ENCODE measurements around the gene ROR2. TPM values are rescaled to one million over a fixed set of nuclear protein-coding genes. Genes with fewer than 3 reads are reported as not detected.

ROR2 gene
- total and polyA plus RNA-seq, 11 donors, result 0.18 to 9.0 (median 0.49) TPM

DNA sequence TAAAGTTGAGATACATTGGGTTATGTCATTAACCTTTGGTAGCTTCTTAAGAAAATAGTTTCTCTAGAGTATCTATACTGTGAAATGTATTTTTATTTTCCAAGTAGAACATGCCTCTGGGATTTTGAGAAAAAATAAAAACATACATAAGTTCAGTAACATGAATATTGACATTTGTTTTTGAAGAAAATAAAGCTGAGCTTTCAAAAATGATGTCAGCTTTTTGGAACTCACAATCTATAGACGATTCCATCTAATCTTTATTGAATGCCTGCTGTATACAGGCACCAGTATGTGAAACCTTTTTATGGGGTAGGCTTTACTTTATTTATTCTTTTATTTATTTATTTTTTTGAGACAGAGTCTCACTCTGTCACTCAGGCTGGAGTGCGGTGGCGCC, 350.5 kb downstream of the ROR2 start:
- no peaks in the 10 kb centered on the region for H3K27me3 ChIP-seq
- intact Hi-C loops (cut with DNase I), result no loop called here
- no peaks in the 10 kb centered on the region for H3K4me1 ChIP-seq
- DNase-seq (no peak), ATAC-seq (no peak)
- WGBS, 4 donors, result 81 to 87% (median 84%) methylated on average over 3 of the region's 3 CpGs
- no peaks in the 10 kb centered on the region for H3K36me3 ChIP-seq
- TF ChIP-seq, protein P1, sequence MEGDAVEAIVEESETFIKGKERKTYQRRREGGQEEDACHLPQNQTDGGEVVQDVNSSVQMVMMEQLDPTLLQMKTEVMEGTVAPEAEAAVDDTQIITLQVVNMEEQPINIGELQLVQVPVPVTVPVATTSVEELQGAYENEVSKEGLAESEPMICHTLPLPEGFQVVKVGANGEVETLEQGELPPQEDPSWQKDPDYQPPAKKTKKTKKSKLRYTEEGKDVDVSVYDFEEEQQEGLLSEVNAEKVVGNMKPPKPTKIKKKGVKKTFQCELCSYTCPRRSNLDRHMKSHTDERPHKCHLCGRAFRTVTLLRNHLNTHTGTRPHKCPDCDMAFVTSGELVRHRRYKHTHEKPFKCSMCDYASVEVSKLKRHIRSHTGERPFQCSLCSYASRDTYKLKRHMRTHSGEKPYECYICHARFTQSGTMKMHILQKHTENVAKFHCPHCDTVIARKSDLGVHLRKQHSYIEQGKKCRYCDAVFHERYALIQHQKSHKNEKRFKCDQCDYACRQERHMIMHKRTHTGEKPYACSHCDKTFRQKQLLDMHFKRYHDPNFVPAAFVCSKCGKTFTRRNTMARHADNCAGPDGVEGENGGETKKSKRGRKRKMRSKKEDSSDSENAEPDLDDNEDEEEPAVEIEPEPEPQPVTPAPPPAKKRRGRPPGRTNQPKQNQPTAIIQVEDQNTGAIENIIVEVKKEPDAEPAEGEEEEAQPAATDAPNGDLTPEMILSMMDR (IDR thresholded peaks at IDR 0.05), result no peak
- TF ChIP-seq POLR2A (IDR thresholded peaks at IDR 0.05), result no peak
- no peak overlapping the region for H3K4me3 ChIP-seq
- H3K27ac ChIP-seq, result no peak overlapping the region
- no peaks in the 10 kb centered on the region for H3K9me3 ChIP-seq

DNA sequence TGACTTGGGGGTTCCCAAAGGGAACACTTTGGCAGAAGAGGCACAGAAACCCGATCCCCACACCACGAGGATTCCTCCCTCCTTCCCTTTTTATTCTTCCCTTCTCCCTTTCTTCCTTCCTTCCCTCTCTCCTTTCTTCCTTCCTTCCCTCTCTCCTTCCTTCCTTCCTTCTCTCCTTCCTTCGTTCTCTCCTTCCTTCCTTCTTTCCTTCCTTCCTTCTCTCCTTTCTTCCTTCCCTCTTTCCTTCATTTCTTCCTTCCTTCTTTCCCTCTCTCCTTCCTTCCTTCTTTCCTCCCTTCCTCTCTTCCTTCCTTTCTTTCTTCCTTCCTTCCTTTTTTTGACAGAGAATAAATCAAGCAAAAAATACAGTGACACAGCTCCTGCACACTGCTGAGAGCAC, 358.4 kb downstream of the ROR2 start:
- no peaks in the 10 kb centered on the region for H3K9me3 ChIP-seq
- intact Hi-C loops (cut with DNase I), result no loop called here
- TF ChIP-seq POLR2A (IDR thresholded peaks at IDR 0.05), result no peak
- TF ChIP-seq, protein P1 (IDR thresholded peaks at IDR 0.05), result no peak
- H3K27ac ChIP-seq, result no peak overlapping the region
- H3K4me3 ChIP-seq, result no peak overlapping the region
- H3K4me1 ChIP-seq, result no peaks in the 10 kb centered on the region
- WGBS, 4 donors, result 61 to 64% (median 62%) methylated on average over 3 of the region's 3 CpGs
- no peak for DNase-seq
- H3K36me3 ChIP-seq, result no peaks in the 10 kb centered on the region
- no peaks in the 10 kb centered on the region for H3K27me3 ChIP-seq
- ATAC-seq, result no peak

DNA sequence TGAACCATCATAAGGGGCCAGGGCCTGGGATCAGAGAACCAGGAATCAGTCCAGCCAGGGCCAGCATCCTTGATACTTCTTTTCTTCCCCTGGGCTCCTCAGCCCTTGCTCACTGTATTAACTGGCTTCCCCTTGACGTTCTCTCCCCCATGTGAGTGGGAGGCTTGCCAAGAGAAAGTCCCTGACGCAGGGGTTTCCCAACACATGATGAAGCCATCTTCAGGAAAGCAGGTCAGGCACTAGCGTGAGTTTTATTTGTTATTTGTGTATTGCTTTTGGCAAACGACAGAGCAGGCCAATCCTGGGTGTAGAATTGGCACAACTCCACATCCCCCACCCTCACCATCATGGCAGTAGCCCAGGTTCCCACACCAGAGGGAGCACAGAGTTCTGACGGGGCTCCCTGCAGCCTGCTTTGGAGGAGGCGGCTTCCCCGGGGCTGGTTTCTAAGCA, 360.9 kb downstream of the ROR2 start:
- no peaks in the 10 kb centered on the region for H3K4me1 ChIP-seq
- no peaks in the 10 kb centered on the region for H3K36me3 ChIP-seq
- no peak overlapping the region for H3K27ac ChIP-seq
- H3K4me3 ChIP-seq, result no peak overlapping the region
- H3K9me3 ChIP-seq, result no peaks in the 10 kb centered on the region
- no peaks in the 10 kb centered on the region for H3K27me3 ChIP-seq
- ATAC-seq (peak in 2 of 4 donors; percentile 37 to 58), DNase-seq (peak in 4 of 5 donors; percentile 18 to 48 (median 36))
- 34 to 59% (median 42%) methylated on average over 7 of the region's 7 CpGs for WGBS, 4 donors
- intact Hi-C loops (cut with DNase I), result no loop called here
- TF ChIP-seq, protein P1 (IDR thresholded peaks at IDR 0.05), result no peak

DNA sequence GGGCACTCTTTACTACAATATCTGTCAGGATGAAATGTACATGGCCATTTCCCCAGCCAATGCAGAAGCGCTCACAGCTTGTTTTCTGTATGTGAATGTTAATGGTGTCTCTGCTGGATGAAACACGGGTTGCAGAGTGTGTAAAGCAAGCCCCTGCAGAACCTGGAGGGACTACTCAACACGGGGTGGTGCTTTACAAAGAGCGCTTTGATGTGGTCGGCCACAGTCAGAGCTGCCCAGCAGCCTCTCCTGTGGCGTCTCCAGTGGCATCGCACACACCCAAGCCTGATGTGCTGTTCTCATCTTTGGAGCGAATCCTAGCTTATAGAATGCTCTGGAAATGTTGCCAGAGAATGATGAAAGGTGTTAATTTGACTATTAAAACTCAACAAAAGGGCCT, 363.7 kb downstream of the ROR2 start:
- Histone ChIP-seq H3K4me1 (no peaks in the 10 kb centered on the region), H3K27ac (no peak overlapping the region), H3K9me3 (no peaks in the 10 kb centered on the region), H3K27me3 (no peaks in the 10 kb centered on the region), H3K36me3 (no peaks in the 10 kb centered on the region), H3K4me3 (no peak overlapping the region)
- DNase-seq, result no peak
- no peak for ATAC-seq
- 74 to 85% (median 78%) methylated on average over 7 to 8 of the region's 8 CpGs for WGBS, 4 donors
- intact Hi-C loops (cut with DNase I), result no loop called here
- TF ChIP-seq POLR2A (IDR thresholded peaks at IDR 0.05), result no peak
- TF ChIP-seq, protein P1 (IDR thresholded peaks at IDR 0.05), result no peak

Measured in heart left ventricle (tissue), 16 donors.